ENCODE results near the gene MED15. TPM values are rescaled to one million over a fixed set of nuclear protein-coding genes. Genes with fewer than 3 reads are reported as not detected.

The MED15 gene
- total RNA-seq, 1 donor = 36.9 TPM

DNA sequence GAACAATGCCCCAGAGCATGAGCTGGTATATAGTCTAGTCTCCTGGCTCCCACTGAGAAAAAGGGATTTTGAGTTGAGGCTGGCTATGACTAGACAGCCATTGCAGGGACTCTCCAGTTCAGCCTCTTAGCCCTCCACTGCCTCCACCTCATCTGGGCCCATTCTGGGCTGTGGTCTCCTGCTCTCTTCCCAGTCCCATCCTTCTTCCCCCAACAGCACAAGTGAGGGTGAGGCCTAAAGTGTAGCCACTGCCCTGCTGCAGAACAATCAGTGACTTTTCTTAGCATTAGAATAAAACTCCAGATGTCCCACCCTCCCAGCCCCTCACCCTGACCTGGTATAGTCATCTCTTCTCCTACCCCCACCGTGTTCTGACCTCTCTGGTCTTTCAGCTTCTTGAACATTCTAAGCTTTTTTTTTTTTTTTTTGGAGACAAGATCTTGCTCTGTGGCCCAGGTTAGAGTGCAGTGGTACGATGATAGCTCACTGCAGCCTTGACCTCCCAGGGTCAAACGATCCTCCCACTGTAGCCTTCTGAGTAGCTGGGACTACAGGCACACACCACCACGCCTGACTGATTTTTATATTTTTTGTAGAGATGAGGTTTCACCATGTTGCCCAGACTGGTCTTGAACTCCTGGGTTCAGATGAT lies 4.3 kb downstream of the MED15 start:
- no peaks in the 10 kb centered on the region for H3K27me3 ChIP-seq (ENCODE audit: insufficient read depth, low read length)
- H3K79me2 ChIP-seq (ENCODE audit: insufficient read depth, low read length) = peaks cover 94% of the 10 kb centered on the region
- peaks cover 3% of the 10 kb centered on the region for H3K36me3 ChIP-seq (ENCODE audit: insufficient read depth, low read length)
- H3K4me1 ChIP-seq (ENCODE audit: insufficient read depth, low read length) = peaks cover 46% of the 10 kb centered on the region
- peak; percentile 46 for DNase-seq (ENCODE audit: insufficient read length, low spot score, missing footprints)
- H2AFZ ChIP-seq (ENCODE audit: low read length) = no peak overlapping the region
- peak overlapping the region; percentile 95 for H3K27ac ChIP-seq (ENCODE audit: low read depth, low read length)
- H3K4me2 ChIP-seq (ENCODE audit: insufficient read depth, low read length) = no peak overlapping the region
- H3K9me3 ChIP-seq (ENCODE audit: low read depth, low read length) = no peaks in the 10 kb centered on the region
- H3K4me3 ChIP-seq (ENCODE audit: insufficient read depth, low read length) = no peak overlapping the region
- TF ChIP-seq CTCF (IDR thresholded peaks at IDR 0.05; ENCODE audit: extremely low read depth, low read depth, low read length) = no peak
- H4K20me1 ChIP-seq (ENCODE audit: insufficient read depth, low read length) = peaks cover 62% of the 10 kb centered on the region

GRCh38 chr22:20514658-20515406 lies 7.4 kb downstream of the MED15 start:
- H3K4me2 ChIP-seq (ENCODE audit: insufficient read depth, low read length) = peak overlapping the region; percentile 57
- H3K36me3 ChIP-seq (ENCODE audit: insufficient read depth, low read length) = peaks cover 18% of the 10 kb centered on the region
- H3K4me3 ChIP-seq (ENCODE audit: insufficient read depth, low read length) = peak overlapping the region; percentile 10
- H3K27ac ChIP-seq (ENCODE audit: low read depth, low read length) = peak overlapping the region; percentile 94
- H2AFZ ChIP-seq (ENCODE audit: low read length) = no peak overlapping the region
- H3K79me2 ChIP-seq (ENCODE audit: insufficient read depth, low read length) = peaks cover 98% of the 10 kb centered on the region
- no peak for TF ChIP-seq CTCF (IDR thresholded peaks at IDR 0.05; ENCODE audit: extremely low read depth, low read depth, low read length)
- no peaks in the 10 kb centered on the region for H3K9me3 ChIP-seq (ENCODE audit: low read depth, low read length)
- peak; percentile 93 for DNase-seq (ENCODE audit: insufficient read length, low spot score, missing footprints)
- peaks cover 35% of the 10 kb centered on the region for H3K4me1 ChIP-seq (ENCODE audit: insufficient read depth, low read length)
- H4K20me1 ChIP-seq (ENCODE audit: insufficient read depth, low read length) = peaks cover 83% of the 10 kb centered on the region
- no peaks in the 10 kb centered on the region for H3K27me3 ChIP-seq (ENCODE audit: insufficient read depth, low read length)

DNA sequence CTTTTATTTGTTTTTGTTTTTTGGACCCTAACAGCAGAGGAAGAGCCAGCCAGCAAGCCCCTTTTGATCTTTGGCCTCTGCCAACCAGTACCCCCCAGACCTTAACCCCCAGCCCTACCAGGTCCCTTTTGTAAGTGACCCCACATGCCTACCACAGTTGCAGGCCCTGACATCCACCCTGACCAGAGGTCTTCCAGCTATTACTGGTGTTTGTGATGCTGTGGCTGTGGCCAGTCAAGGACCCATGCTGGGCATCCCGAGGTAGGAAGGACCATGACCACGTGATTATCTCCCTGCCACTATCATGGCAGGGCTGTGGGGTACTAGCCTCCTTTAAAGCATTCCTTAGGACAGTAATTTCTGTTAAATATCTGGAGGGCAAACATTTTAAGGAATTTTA lies 9.0 kb downstream of the MED15 start:
- DNase-seq (ENCODE audit: insufficient read length, low spot score, missing footprints) = no peak
- H3K79me2 ChIP-seq (ENCODE audit: insufficient read depth, low read length) = peaks cover 97% of the 10 kb centered on the region
- no peak overlapping the region for H3K4me2 ChIP-seq (ENCODE audit: insufficient read depth, low read length)
- H3K27me3 ChIP-seq (ENCODE audit: insufficient read depth, low read length) = no peaks in the 10 kb centered on the region
- no peaks in the 10 kb centered on the region for H3K9me3 ChIP-seq (ENCODE audit: low read depth, low read length)
- no peak for TF ChIP-seq CTCF (IDR thresholded peaks at IDR 0.05; ENCODE audit: extremely low read depth, low read depth, low read length)
- peaks cover 79% of the 10 kb centered on the region for H4K20me1 ChIP-seq (ENCODE audit: insufficient read depth, low read length)
- H3K36me3 ChIP-seq (ENCODE audit: insufficient read depth, low read length) = peaks cover 25% of the 10 kb centered on the region
- H3K27ac ChIP-seq (ENCODE audit: low read depth, low read length) = peak overlapping the region; percentile 39
- no peak overlapping the region for H3K4me3 ChIP-seq (ENCODE audit: insufficient read depth, low read length)
- peaks cover 35% of the 10 kb centered on the region for H3K4me1 ChIP-seq (ENCODE audit: insufficient read depth, low read length)
- no peak overlapping the region for H2AFZ ChIP-seq (ENCODE audit: low read length)

DNA sequence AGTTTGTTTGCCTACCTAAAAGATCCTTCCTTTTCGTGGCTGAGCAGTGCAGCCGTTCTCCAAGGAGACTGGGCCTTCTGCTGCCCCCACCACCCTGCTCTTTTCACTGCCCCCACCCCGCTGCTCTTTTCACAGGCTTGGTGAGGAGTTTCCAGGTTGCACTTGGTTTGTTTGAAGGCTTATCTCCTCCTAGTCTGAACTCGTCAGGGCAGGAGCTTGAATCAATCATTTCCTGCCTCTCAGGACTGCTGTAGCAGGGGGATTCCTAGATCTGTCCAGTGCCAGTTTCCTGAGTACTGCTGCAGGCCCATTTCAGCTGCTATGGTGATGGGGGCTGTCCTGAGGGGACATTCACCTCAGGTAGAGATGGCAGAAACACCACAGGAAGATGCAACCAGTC lies 10.0 kb downstream of the MED15 start:
- DNase-seq (ENCODE audit: insufficient read length, low spot score, missing footprints) = no peak

More for the DNA sequence above, 10.0 kb downstream of the MED15 start:
- Histone ChIP-seq H4K20me1 (ENCODE audit: insufficient read depth, low read length) (peaks cover 79% of the 10 kb centered on the region), H3K27me3 (ENCODE audit: insufficient read depth, low read length) (no peaks in the 10 kb centered on the region), H3K4me2 (ENCODE audit: insufficient read depth, low read length) (no peak overlapping the region), H3K9me3 (ENCODE audit: low read depth, low read length) (no peaks in the 10 kb centered on the region), H3K27ac (ENCODE audit: low read depth, low read length) (peak overlapping the region; percentile 39), H2AFZ (ENCODE audit: low read length) (no peak overlapping the region), H3K4me3 (ENCODE audit: insufficient read depth, low read length) (no peak overlapping the region), H3K79me2 (ENCODE audit: insufficient read depth, low read length) (peaks cover 96% of the 10 kb centered on the region), H3K4me1 (ENCODE audit: insufficient read depth, low read length) (peaks cover 36% of the 10 kb centered on the region), H3K36me3 (ENCODE audit: insufficient read depth, low read length) (peaks cover 31% of the 10 kb centered on the region)
- no peak for TF ChIP-seq CTCF (IDR thresholded peaks at IDR 0.05; ENCODE audit: extremely low read depth, low read depth, low read length)

Data from osteoblast (primary cell).